SK-N-MC (cell line): ENCODE measurements around the gene FASTK.

Experiments
- EZH2 ChIP-seq: fragments of 200-600 bp; sonication (generic); IDR thresholded peaks from one replicate; pipeline ENCODE4 v1.6.1; 2017; ENCODE audit warnings: antibody characterized with exemption
- FOXP2 ChIP-seq: optimal IDR thresholded peaks from 2 replicates; pipeline ENCODE3; 2011; ENCODE audit warnings: mild to moderate bottlenecking, moderate library complexity; ENCODE audit not compliant: insufficient read depth; ENCODE audit errors: extremely low read length, control extremely low read depth
- POLR2AphosphoS5 ChIP-seq: IDR thresholded peaks from 2 replicates; pipeline ENCODE4 v1.6.1; 2012; ENCODE audit warnings: mild to moderate bottlenecking, low read depth, low read length, borderline replicate concordance

DNA sequence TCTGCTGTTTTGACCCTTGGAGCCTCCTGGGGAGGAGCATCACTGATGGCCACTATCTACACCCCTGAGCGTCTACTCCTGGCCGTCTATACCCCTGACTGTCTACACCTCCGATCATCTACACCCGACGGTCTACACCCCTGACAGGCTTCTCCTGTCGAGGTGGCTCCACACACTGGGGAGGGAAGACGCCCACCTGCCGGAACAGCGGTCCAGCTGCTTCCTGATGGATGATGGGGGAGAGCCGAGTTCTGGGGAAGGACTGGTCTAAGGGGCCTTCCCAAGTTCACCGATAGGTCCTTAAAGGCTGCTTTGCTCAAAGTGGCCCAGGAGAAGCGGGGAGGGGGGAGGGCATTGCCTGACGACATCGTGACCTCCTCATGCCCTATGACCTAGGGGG is 47.5 kb upstream of the FASTK start:
- TF ChIP-seq POLR2AphosphoS5 (no peak), EZH2 (no peak), FOXP2 (no peak)
